ENCODE data around the gene IPO9.

The IPO9 gene

GRCh38 chr1:201828820-201829774 is at the start of gene IPO9:
IPO9 (plus strand) TSS chr1:201829157; CDS start chr1:201829210, 53 bp downstream.
- peak; percentile 22 to 95 (median 81) for DNase-seq

- DNase-seq, result no peak
These were observed 49.5 kb upstream of the IPO9 start for GRCh38 chr1:201779351-201779880.

DNA sequence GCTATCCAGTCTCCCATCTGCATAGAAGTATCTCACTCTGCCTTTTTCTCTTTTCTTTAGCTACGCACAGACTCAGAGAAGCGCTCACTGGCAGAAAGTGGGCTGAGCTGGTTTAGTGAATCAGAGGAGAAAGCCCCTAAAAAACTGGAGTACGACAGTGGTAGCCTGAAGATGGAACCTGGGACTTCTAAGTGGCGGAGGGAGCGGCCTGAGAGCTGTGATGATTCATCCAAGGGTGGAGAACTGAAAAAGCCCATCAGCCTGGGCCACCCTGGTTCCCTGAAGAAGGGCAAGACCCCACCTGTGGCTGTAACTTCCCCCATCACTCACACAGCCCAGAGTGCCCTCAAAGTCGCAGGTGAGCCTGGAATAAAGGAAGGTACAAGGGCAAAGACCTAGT is 48.0 kb upstream of the IPO9 start:
- no peak for DNase-seq

DNA sequence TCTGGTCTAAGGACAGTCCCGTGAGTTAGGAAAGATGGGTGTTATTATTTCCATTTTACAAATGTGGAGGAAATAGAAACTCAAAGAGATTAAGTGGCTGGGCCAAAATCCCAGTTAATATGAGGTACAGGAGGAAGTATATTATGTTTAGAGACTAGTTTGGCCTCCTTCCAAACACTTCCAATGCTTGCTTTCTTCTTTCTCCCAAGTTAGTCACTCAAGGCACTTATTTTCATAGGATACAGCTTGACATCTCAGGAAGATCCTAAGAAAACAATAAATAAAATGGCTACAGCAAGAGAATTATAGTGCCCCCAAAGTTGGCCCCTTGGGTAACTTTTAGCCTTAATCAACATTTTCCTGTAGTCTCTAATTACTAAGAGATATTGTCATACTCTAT is 47.5 kb upstream of the IPO9 start:
- no peak for DNase-seq

DNA sequence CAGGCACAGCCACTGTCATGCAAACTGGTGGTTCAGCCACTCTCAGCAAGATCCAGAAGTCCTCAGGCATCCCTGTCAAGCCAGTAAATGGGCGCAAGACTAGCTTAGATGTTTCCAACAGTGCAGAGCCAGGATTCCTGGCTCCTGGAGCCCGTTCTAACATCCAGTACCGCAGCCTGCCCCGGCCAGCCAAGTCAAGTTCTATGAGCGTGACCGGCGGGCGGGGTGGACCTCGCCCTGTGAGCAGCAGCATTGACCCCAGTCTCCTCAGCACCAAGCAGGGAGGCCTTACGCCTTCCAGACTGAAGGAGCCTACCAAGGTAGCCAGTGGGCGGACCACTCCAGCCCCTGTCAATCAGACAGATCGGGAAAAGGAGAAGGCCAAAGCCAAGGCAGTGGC is 46.6 kb upstream of the IPO9 start:
- no peak for DNase-seq

GRCh38 chr1:201783058-201783457 is 45.9 kb upstream of the IPO9 start:
- no peak for DNase-seq

DNA sequence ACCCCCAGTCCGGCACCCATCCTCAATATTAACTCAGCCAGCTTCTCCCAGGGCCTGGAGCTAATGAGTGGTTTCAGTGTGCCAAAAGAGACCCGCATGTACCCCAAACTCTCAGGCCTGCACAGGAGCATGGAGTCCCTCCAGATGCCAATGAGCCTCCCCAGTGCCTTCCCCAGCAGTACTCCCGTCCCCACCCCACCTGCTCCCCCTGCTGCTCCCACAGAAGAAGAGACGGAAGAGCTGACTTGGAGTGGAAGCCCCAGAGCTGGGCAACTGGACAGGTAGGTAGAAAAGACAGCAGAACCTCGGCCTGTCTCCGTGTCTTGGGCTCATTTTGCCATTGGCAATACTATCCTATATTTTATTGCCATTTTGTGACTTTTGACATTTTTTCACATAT is 45.4 kb upstream of the IPO9 start:
- DNase-seq, result no peak

GRCh38 chr1:201785291-201785690 is 43.7 kb upstream of the IPO9 start:
- no peak for DNase-seq

- no peak for DNase-seq
These were observed 42.1 kb upstream of the IPO9 start for GRCh38 chr1:201786824-201787223.

GRCh38 chr1:201788296-201788695 is 40.7 kb upstream of the IPO9 start:
- DNase-seq, result no peak

DNA sequence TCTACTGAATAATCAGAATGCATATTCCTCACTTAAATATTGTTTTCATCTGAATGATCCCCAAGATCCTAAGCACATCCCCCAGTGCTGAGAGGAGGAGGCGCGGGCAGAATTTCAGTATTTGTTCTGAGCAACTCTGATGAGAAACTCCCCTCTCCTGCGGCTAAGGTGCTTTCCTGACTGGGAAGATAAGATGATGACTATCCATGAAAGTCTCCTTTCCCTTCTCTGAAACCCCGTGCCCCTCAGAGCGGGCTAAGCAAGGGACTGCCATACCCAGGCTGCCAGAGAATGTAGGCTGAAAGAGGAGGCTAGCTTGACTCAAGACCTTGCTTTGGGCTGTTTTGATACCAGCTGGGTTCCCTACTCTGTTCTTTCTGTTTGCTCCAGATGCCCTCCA is 39.7 kb upstream of the IPO9 start:
- no peak for DNase-seq

- no peak for DNase-seq
These were observed 38.7 kb upstream of the IPO9 start for GRCh38 chr1:201790261-201790660.

GRCh38 chr1:201791051-201791778 is 37.7 kb upstream of the IPO9 start:
- DNase-seq, result peak in 29 of 56 donors; percentile 15 to 75 (median 43)

DNA sequence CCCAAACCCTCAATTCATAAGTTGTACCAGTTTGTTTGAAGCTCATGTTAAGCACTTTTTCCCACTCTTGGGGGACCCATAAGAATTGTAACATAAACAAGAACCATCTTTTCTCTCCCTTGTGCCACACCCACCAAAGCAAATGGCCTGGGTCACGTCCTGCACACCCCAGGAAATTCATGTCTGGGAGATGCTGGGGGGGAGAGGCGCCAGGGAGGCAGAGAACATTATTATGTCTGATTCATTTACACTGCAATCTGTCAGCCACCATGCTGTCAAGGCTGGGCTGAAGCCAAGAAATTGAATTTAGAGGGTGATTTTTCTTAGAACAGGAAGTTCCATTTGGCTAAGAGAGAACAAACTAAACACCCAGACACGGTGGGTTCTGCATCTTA is 37.2 kb upstream of the IPO9 start:
- DNase-seq, result peak in 9 of 56 donors; percentile 20 to 60 (median 49)

- peak in 53 of 56 donors; percentile 23 to 91 (median 63) for DNase-seq
These were observed 36.2 kb upstream of the IPO9 start for GRCh38 chr1:201792534-201793305.

DNA sequence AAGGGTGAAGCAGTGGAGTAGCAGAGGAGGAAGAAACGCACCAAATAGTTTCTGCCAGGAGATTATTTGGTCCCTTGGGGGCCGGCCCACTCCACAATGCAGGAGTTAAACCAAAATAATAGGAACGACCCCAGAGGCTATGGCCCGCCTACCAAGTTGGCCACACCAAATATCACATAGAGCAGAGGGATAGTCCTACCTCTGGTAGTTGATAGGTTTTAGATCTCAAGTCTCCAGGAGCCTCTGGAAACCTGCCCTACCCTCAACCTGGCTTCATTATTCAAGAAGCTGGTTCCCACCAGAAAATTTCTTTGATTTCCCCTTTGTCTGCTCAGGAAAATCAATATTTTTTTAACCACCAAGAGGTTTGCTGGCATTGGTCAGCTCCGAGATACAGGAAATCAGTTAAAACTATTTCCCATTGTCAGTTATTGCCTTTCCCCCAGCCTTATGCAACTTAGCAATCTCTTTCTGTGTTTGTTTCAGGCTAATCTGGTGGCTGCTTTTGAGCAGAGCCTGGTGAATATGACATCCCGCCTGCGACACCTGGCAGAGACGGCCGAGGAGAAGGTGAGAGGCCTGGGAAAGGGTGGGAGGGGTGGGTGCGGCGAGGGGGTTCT is 35.5 kb upstream of the IPO9 start:
- no peak for DNase-seq

DNA sequence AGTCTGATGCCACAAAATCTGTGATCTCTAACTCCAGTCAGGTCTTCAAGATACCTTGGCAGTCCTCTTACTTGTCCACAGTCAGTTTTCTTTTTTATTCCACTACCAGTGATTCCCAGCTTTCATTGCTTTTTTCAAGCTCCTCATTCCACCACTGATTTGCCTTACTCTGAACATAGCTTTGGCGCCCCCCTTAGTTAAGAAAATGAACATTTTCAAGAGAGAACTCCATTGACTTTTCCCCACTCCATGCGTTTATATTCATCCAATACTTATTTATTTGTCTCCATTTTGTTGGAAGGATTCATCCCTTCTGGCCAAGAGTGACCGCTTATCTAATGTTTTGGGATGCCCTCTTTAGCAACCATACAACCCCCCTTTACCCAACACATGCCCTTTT is 33.9 kb upstream of the IPO9 start:
- DNase-seq, result no peak

DNA sequence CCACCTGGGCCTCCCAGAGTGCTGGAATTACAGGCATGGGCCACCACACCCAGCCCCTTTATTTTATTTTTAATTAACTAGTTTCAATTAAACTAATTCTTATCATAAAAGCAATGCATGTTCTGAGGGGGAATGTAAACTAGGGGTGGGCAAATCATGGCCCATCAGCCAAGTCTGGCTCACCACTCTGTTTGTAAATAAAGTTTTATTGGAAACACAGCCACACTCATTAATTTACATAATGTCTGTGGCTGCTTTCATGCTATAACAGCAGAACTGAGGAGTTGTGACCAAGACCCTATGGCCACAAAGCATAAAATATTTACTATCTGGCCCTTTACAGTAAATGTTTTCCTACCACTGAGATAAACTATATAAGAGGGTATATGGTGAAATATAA is 28.7 kb upstream of the IPO9 start:
- DNase-seq, result no peak

GRCh38 chr1:201806801-201807200 is 22.2 kb upstream of the IPO9 start:
- no peak for DNase-seq

- no peak for DNase-seq
These were observed 20.9 kb upstream of the IPO9 start for GRCh38 chr1:201807958-201808632.

Measured in amygdala (tissue), 56 donors.